Mammary epithelial cell (primary cell): ENCODE results near the gene NFATC4.

Experiments used
- EZH2 ChIP-seq: IDR thresholded peaks from 2 replicates; pipeline ENCODE4 v1.6.1; 2012; ENCODE audit warnings: low read length, inconsistent platforms, borderline replicate concordance
- TF ChIP-seq, protein P1 (sequence below), 2 donors: IDR thresholded peaks in 1 of 2; conservative IDR thresholded peaks in 1 of 2; 2 replicates each; pipeline ENCODE4 v1.5.1; 2011 to 2012; ENCODE audit warnings: inconsistent platforms in 2 of 2, low read length in 2 of 2, mild to moderate bottlenecking in 2 of 2, control low read depth in 1 of 2, low read depth in 1 of 2; ENCODE audit not compliant: insufficient read depth in 1 of 2; ENCODE audit errors: extremely low read depth in 1 of 2

- TF ChIP-seq, protein P1, sequence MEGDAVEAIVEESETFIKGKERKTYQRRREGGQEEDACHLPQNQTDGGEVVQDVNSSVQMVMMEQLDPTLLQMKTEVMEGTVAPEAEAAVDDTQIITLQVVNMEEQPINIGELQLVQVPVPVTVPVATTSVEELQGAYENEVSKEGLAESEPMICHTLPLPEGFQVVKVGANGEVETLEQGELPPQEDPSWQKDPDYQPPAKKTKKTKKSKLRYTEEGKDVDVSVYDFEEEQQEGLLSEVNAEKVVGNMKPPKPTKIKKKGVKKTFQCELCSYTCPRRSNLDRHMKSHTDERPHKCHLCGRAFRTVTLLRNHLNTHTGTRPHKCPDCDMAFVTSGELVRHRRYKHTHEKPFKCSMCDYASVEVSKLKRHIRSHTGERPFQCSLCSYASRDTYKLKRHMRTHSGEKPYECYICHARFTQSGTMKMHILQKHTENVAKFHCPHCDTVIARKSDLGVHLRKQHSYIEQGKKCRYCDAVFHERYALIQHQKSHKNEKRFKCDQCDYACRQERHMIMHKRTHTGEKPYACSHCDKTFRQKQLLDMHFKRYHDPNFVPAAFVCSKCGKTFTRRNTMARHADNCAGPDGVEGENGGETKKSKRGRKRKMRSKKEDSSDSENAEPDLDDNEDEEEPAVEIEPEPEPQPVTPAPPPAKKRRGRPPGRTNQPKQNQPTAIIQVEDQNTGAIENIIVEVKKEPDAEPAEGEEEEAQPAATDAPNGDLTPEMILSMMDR (conservative IDR thresholded peaks at IDR 0.05 in 1 of 2, IDR thresholded peaks at IDR 0.05 in 1 of 2; ENCODE audit: extremely low read depth in 1 of 2, insufficient read depth in 1 of 2, low read depth in 1 of 2, low read length in 2 of 2): no peak
- TF ChIP-seq EZH2: no peak
Measured at GRCh38 chr14:24425704-24426103, 57.7 kb downstream of the NFATC4 start.
